NT2/D1 (cell line): Measurements from ENCODE around the gene DOCK1.

Experiments
- SUZ12 ChIP-seq: IDR thresholded peaks from 2 replicates; pipeline ENCODE4 v1.6.1; 2011; ENCODE audit not compliant: insufficient read length, insufficient read depth; ENCODE audit errors: extremely low read depth
- YY1 ChIP-seq: IDR thresholded peaks from 2 replicates; pipeline ENCODE4 v1.6.1; 2011; ENCODE audit not compliant: insufficient read length, insufficient read depth
- ZNF274 ChIP-seq: IDR thresholded peaks from 2 replicates; pipeline ENCODE4 v1.6.1; 2011; ENCODE audit warnings: mild to moderate bottlenecking, low read depth, low read length

- no peak for TF ChIP-seq YY1
- TF ChIP-seq ZNF274 = no peak
- TF ChIP-seq SUZ12 = no peak
These were observed 448.3 kb downstream of the DOCK1 start for GRCh38 chr10:127353544-127353943.
